GM12892 (cell line): Measurements from ENCODE around the gene TMC5.

ENCODE experiments used
- POLR2A ChIP-seq: IDR thresholded peaks from 2 replicates; pipeline ENCODE4 v1.6.1; 2011; ENCODE audit warnings: low read depth, low read length, control low read depth
- POLR2AphosphoS5 ChIP-seq: IDR thresholded peaks from 2 replicates; pipeline ENCODE4 v1.6.1; 2011; ENCODE audit warnings: low read depth, low read length, control low read depth
- TAF1 ChIP-seq: IDR thresholded peaks from 2 replicates; pipeline ENCODE4 v1.6.1; 2011; ENCODE audit warnings: low read depth, mild to moderate bottlenecking, control low read depth, low read length, borderline replicate concordance

DNA sequence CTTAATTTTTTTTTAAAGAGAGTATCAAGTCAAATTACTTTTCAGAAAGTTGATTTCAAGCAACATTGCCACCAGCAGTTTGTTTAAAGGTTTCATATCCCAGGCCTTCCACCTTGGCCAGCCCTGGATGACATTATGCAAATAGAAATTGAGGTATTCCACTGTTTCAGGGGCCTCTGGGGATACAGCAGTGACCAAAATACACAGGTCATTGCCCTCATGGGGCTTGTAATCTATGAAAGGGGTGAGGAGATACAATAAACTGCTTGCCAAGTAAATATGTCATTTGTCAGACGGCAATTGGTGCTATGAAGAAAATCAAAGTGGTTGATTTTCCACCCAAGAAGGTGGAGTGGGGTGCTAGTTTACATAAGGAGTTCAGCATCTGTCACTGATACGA, 37.8 kb upstream of the TMC5 start:
- TF ChIP-seq POLR2A = no peak
- no peak for TF ChIP-seq POLR2AphosphoS5
- no peak for TF ChIP-seq TAF1
